ENCODE results near the gene SDHAF1.
"Not testable (repeated sequence)": the region's sequence is repeated elsewhere in the genome, so short reads cannot be mapped to it uniquely, and the experiment has no call there.

The SDHAF1 gene

DNA sequence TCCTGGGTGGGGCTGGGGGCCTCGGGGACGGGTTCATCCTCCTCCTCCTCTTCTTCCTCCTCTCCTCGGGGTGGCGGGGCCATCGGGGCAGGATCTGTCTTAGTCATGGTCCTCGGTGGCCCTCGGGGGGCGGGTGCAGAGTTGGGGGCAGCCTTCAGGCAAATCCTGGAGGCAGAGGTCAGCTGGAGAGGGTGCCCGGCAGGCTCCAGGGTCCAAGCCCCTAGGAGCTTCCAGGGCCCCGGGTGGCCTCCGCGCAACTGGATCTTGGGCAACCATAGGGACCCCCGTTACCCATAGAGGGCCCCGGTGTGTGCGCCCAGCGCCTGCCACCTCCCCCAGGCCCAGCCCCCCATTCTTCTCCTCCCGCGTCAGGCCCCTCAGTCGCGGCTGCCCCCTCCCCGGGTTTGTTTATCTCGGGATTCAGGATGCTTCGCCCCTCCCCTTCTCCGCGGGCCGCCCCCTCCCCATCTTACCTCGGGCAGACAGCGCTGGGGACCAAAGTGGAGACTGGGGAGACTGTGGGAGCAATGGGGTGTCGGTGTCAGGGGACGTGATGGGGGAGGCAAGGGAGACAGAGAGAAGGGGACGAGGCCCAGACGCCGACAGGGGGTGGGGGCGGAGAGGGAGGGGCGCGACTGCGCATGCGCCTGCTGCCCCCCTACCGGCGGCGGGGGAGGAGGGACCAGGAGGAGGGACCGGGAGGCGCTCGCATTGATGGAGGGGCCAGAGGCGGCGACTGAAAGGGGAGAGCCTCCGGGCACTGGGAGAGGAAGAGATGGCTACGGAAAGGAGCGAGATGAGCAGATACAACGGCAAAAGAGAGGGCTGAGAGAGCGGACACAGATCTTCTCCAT is 37.5 kb downstream of the SDHAF1 start, which contains the start of gene CLIP3:
Gene CLIP3 (minus strand): TSS at position 623 of the 854 bp plus-strand sequence. CDS start 516 bp downstream, at position 107.
- Histone ChIP-seq H3K36me3 (ENCODE audit: insufficient read depth, low read length) (peaks cover 30% of the 10 kb centered on the region), H4K20me1 (ENCODE audit: insufficient read depth, low read length) (no peaks in the 10 kb centered on the region), H2AFZ (ENCODE audit: low read depth, low read length) (no peak within 1 kb of the TSS), H3K9me3 (ENCODE audit: insufficient read depth, low read length, severe bottlenecking) (no peaks in the 10 kb centered on the region), H3K4me2 (ENCODE audit: insufficient read depth, low read length) (no peak within 1 kb of the TSS), H3K4me3 (ENCODE audit: low read depth in 1 of 2, low read length in 2 of 2) (no peak within 1 kb of the TSS), H3K4me1 (ENCODE audit: insufficient read depth, low read length) (no peaks in the 10 kb centered on the region), H3K79me2 (ENCODE audit: insufficient read depth, low read length) (no peaks in the 10 kb centered on the region), H3K27me3 (ENCODE audit: insufficient read depth, low read length, poor library complexity) (no peaks in the 10 kb centered on the region), H3K27ac (ENCODE audit: low read length) (no peak within 1 kb of the TSS), H3K9ac (ENCODE audit: low read depth, low read length) (no peak within 1 kb of the TSS)
- ATAC-seq (ENCODE audit: insufficient read depth, low read depth) (no peak), DNase-seq (no peak)
- TF ChIP-seq, protein P1, sequence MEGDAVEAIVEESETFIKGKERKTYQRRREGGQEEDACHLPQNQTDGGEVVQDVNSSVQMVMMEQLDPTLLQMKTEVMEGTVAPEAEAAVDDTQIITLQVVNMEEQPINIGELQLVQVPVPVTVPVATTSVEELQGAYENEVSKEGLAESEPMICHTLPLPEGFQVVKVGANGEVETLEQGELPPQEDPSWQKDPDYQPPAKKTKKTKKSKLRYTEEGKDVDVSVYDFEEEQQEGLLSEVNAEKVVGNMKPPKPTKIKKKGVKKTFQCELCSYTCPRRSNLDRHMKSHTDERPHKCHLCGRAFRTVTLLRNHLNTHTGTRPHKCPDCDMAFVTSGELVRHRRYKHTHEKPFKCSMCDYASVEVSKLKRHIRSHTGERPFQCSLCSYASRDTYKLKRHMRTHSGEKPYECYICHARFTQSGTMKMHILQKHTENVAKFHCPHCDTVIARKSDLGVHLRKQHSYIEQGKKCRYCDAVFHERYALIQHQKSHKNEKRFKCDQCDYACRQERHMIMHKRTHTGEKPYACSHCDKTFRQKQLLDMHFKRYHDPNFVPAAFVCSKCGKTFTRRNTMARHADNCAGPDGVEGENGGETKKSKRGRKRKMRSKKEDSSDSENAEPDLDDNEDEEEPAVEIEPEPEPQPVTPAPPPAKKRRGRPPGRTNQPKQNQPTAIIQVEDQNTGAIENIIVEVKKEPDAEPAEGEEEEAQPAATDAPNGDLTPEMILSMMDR (IDR thresholded peaks at IDR 0.05; ENCODE audit: borderline replicate concordance, extremely low read depth, low read length, poor library complexity, severe bottlenecking), result no peak
- no peak for TF ChIP-seq EZH2 (IDR thresholded peaks at IDR 0.05; ENCODE audit: borderline replicate concordance, low read depth, low read length, severe bottlenecking)

GRCh38 chr19:36040495-36040894 is 45.5 kb downstream of the SDHAF1 start:
- no peak for ATAC-seq (ENCODE audit: insufficient read depth, low read depth)
- Histone ChIP-seq H3K27ac (ENCODE audit: low read length) (no peak overlapping the region), H3K79me2 (ENCODE audit: insufficient read depth, low read length) (peaks cover 8% of the 10 kb centered on the region; the same call in 1 of the 2 replicates), H3K9ac (ENCODE audit: low read depth, low read length) (no peak overlapping the region), H2AFZ (ENCODE audit: low read depth, low read length) (no peak overlapping the region), H3K9me3 (ENCODE audit: insufficient read depth, low read length, severe bottlenecking) (no peaks in the 10 kb centered on the region), H3K27me3 (ENCODE audit: insufficient read depth, low read length, poor library complexity) (no peaks in the 10 kb centered on the region), H3K4me2 (ENCODE audit: insufficient read depth, low read length) (no peak overlapping the region), H3K4me3 (ENCODE audit: low read depth in 1 of 2, low read length in 2 of 2) (no peak overlapping the region), H3K36me3 (ENCODE audit: insufficient read depth, low read length) (peaks cover 22% of the 10 kb centered on the region), H4K20me1 (ENCODE audit: insufficient read depth, low read length) (no peaks in the 10 kb centered on the region), H3K4me1 (ENCODE audit: insufficient read depth, low read length) (no peaks in the 10 kb centered on the region)
- TF ChIP-seq, protein P1 (IDR thresholded peaks at IDR 0.05; ENCODE audit: borderline replicate concordance, extremely low read depth, low read length, poor library complexity, severe bottlenecking), result no peak
- no peak for TF ChIP-seq EZH2 (IDR thresholded peaks at IDR 0.05; ENCODE audit: borderline replicate concordance, low read depth, low read length, severe bottlenecking)
- DNase-seq, result no peak

GRCh38 chr19:36041092-36041491 is 46.1 kb downstream of the SDHAF1 start:
- not testable (repeated sequence) for ATAC-seq (ENCODE audit: insufficient read depth, low read depth); DNase-seq

DNA sequence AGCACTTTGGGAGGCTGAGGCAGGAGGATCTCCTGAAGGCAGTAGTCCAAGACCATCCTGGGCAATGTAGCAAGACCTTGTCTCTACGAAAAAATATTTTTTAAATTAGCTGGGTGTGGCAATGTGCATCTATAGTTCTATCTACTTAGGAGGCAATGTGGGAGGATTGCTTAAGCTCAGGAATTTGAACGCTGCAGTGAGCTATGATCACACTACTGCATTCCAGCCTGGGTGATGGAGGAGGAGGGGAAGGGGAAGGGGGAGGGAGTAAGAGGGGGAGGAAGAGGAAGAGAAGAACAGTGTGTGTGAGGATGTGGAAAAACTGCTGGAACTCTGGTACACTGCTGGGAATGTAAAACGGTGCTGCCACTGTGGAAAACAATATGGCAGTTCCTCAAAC is 46.8 kb downstream of the SDHAF1 start:
- no peaks in the 10 kb centered on the region for H4K20me1 ChIP-seq (ENCODE audit: insufficient read depth, low read length)
- no peaks in the 10 kb centered on the region for H3K9me3 ChIP-seq (ENCODE audit: insufficient read depth, low read length, severe bottlenecking)
- H3K36me3 ChIP-seq (ENCODE audit: insufficient read depth, low read length), result peaks cover 27% of the 10 kb centered on the region
- no peak overlapping the region for H3K27ac ChIP-seq (ENCODE audit: low read length)
- no peaks in the 10 kb centered on the region for H3K27me3 ChIP-seq (ENCODE audit: insufficient read depth, low read length, poor library complexity)
- ATAC-seq (ENCODE audit: insufficient read depth, low read depth), result no peak
- TF ChIP-seq, protein P1 (IDR thresholded peaks at IDR 0.05; ENCODE audit: borderline replicate concordance, extremely low read depth, low read length, poor library complexity, severe bottlenecking), result no peak
- no peak for TF ChIP-seq EZH2 (IDR thresholded peaks at IDR 0.05; ENCODE audit: borderline replicate concordance, low read depth, low read length, severe bottlenecking)
- H3K4me2 ChIP-seq (ENCODE audit: insufficient read depth, low read length), result no peak overlapping the region
- H3K4me1 ChIP-seq (ENCODE audit: insufficient read depth, low read length), result no peaks in the 10 kb centered on the region
- H2AFZ ChIP-seq (ENCODE audit: low read depth, low read length), result no peak overlapping the region
- H3K4me3 ChIP-seq (ENCODE audit: low read depth in 1 of 2, low read length in 2 of 2), result no peak overlapping the region
- H3K79me2 ChIP-seq (ENCODE audit: insufficient read depth, low read length), result peaks cover 9% of the 10 kb centered on the region; the same call in 1 of the 2 replicates
- H3K9ac ChIP-seq (ENCODE audit: low read depth, low read length), result no peak overlapping the region
- DNase-seq, result no peak

More at GRCh38 chr19:36041092-36041491, 46.1 kb downstream of the SDHAF1 start:
- H3K27ac ChIP-seq (ENCODE audit: low read length); H4K20me1 ChIP-seq (ENCODE audit: insufficient read depth, low read length); H3K4me3 ChIP-seq (ENCODE audit: low read depth in 1 of 2, low read length in 2 of 2); H2AFZ ChIP-seq (ENCODE audit: low read depth, low read length); H3K9ac ChIP-seq (ENCODE audit: low read depth, low read length); H3K79me2 ChIP-seq (ENCODE audit: insufficient read depth, low read length); H3K4me1 ChIP-seq (ENCODE audit: insufficient read depth, low read length); H3K4me2 ChIP-seq (ENCODE audit: insufficient read depth, low read length); H3K27me3 ChIP-seq (ENCODE audit: insufficient read depth, low read length, poor library complexity); H3K9me3 ChIP-seq (ENCODE audit: insufficient read depth, low read length, severe bottlenecking): not testable (repeated sequence)
- peaks cover 22% of the 10 kb centered on the region for H3K36me3 ChIP-seq (ENCODE audit: insufficient read depth, low read length)
